ENCODE measurements around the gene XPO4. TPM values are rescaled to one million over a fixed set of nuclear protein-coding genes. Genes with fewer than 3 reads are reported as not detected.

Gene XPO4
- total RNA-seq, 1 donor from 2014 or later = 15.5 TPM

- H3K27me3 Mint-ChIP-seq (ENCODE audit: unreplicated experiment) = peaks cover 2% of the 10 kb centered on the region
- peaks cover 2% of the 10 kb centered on the region for H3K4me1 Mint-ChIP-seq (ENCODE audit: low read depth, unreplicated experiment)
- H3K4me3 Mint-ChIP-seq (ENCODE audit: unreplicated experiment) = no peak overlapping the region
Measured at GRCh38 chr13:20788312-20788711, 114.2 kb downstream of the XPO4 start.

GRCh38 chr13:20787180-20787579 lies 115.4 kb downstream of the XPO4 start:
- DNase-seq = no peak
- H3K9me3 Mint-ChIP-seq (ENCODE audit: unreplicated experiment) = no peaks in the 10 kb centered on the region

More at GRCh38 chr13:20788312-20788711, 114.2 kb downstream of the XPO4 start:
- Mint-ChIP-seq H3K36me3 (ENCODE audit: unreplicated experiment) (no peaks in the 10 kb centered on the region), H3K9me3 (ENCODE audit: unreplicated experiment) (no peaks in the 10 kb centered on the region), H3K27ac (ENCODE audit: unreplicated experiment) (no peak overlapping the region)
- TF ChIP-seq, protein P1, sequence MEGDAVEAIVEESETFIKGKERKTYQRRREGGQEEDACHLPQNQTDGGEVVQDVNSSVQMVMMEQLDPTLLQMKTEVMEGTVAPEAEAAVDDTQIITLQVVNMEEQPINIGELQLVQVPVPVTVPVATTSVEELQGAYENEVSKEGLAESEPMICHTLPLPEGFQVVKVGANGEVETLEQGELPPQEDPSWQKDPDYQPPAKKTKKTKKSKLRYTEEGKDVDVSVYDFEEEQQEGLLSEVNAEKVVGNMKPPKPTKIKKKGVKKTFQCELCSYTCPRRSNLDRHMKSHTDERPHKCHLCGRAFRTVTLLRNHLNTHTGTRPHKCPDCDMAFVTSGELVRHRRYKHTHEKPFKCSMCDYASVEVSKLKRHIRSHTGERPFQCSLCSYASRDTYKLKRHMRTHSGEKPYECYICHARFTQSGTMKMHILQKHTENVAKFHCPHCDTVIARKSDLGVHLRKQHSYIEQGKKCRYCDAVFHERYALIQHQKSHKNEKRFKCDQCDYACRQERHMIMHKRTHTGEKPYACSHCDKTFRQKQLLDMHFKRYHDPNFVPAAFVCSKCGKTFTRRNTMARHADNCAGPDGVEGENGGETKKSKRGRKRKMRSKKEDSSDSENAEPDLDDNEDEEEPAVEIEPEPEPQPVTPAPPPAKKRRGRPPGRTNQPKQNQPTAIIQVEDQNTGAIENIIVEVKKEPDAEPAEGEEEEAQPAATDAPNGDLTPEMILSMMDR (IDR thresholded peaks at IDR 0.05; ENCODE audit: partially characterized antibody, unreplicated experiment) = no peak
- DNase-seq = no peak

GRCh38 chr13:20782116-20782708 lies 120.3 kb downstream of the XPO4 start:
- Mint-ChIP-seq H3K27me3 (ENCODE audit: unreplicated experiment) (no peaks in the 10 kb centered on the region), H3K4me1 (ENCODE audit: low read depth, unreplicated experiment) (no peaks in the 10 kb centered on the region), H3K9me3 (ENCODE audit: unreplicated experiment) (no peaks in the 10 kb centered on the region), H3K36me3 (ENCODE audit: unreplicated experiment) (no peaks in the 10 kb centered on the region), H3K4me3 (ENCODE audit: unreplicated experiment) (no peak overlapping the region), H3K27ac (ENCODE audit: unreplicated experiment) (no peak overlapping the region)
- TF ChIP-seq, protein P1 (IDR thresholded peaks at IDR 0.05; ENCODE audit: partially characterized antibody, unreplicated experiment) = no peak
- DNase-seq = no peak

More at GRCh38 chr13:20787180-20787579, 115.4 kb downstream of the XPO4 start:
- no peaks in the 10 kb centered on the region for H3K4me1 Mint-ChIP-seq (ENCODE audit: low read depth, unreplicated experiment)
- no peak overlapping the region for H3K27ac Mint-ChIP-seq (ENCODE audit: unreplicated experiment)
- no peak overlapping the region for H3K4me3 Mint-ChIP-seq (ENCODE audit: unreplicated experiment)
- no peaks in the 10 kb centered on the region for H3K27me3 Mint-ChIP-seq (ENCODE audit: unreplicated experiment)
- TF ChIP-seq, protein P1 (IDR thresholded peaks at IDR 0.05; ENCODE audit: partially characterized antibody, unreplicated experiment) = no peak
- H3K36me3 Mint-ChIP-seq (ENCODE audit: unreplicated experiment) = no peaks in the 10 kb centered on the region

DNA sequence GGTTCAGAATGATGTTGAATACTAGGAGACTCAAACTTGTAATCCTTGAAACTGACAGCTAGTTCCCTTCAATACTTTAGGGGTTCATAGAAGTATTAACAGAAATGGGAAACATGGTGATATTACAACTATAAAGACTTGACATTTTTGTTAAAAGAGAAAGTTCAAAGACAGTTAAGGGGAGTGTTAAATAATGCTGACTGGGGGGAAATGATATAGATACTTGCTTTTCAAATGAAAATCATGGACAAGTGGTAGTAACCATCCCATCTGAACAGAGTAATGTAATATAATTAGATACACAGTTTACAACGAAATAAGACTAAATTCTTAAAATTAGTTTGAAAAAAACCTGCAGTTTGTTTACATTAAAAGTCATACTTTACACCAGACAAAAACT lies 122.2 kb downstream of the XPO4 start:
- Mint-ChIP-seq H3K36me3 (ENCODE audit: unreplicated experiment) (no peaks in the 10 kb centered on the region), H3K9me3 (ENCODE audit: unreplicated experiment) (no peaks in the 10 kb centered on the region), H3K4me1 (ENCODE audit: low read depth, unreplicated experiment) (no peaks in the 10 kb centered on the region), H3K27ac (ENCODE audit: unreplicated experiment) (no peak overlapping the region), H3K27me3 (ENCODE audit: unreplicated experiment) (no peaks in the 10 kb centered on the region), H3K4me3 (ENCODE audit: unreplicated experiment) (no peak overlapping the region)
- DNase-seq = no peak
- TF ChIP-seq, protein P1 (IDR thresholded peaks at IDR 0.05; ENCODE audit: partially characterized antibody, unreplicated experiment) = no peak

DNA sequence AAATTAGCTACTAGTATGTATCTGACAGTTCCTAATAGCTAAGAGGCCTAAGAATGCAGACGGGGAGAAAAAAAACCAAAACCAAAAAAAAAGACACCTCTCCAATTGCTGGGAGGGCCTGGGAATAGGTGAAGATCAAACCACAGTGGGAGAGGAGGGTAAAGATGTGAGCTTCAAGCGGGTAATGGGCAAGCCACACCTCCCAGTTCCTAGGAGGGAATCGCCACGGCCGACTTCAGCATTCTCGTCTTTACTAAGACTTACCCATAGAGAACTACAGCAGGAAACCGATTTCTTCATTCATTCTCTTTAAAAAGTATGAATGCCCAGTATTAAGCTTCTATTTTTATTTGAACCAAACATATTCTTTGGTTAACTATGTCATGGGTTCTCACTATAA lies 123.1 kb downstream of the XPO4 start:
- no peaks in the 10 kb centered on the region for H3K9me3 Mint-ChIP-seq (ENCODE audit: unreplicated experiment)
- H3K27ac Mint-ChIP-seq (ENCODE audit: unreplicated experiment) = no peak overlapping the region
- H3K36me3 Mint-ChIP-seq (ENCODE audit: unreplicated experiment) = no peaks in the 10 kb centered on the region
- DNase-seq = no peak
- H3K27me3 Mint-ChIP-seq (ENCODE audit: unreplicated experiment) = no peaks in the 10 kb centered on the region
- no peak overlapping the region for H3K4me3 Mint-ChIP-seq (ENCODE audit: unreplicated experiment)
- TF ChIP-seq, protein P1 (IDR thresholded peaks at IDR 0.05; ENCODE audit: partially characterized antibody, unreplicated experiment) = no peak
- H3K4me1 Mint-ChIP-seq (ENCODE audit: low read depth, unreplicated experiment) = no peaks in the 10 kb centered on the region

Data from glutamatergic neuron (in vitro differentiated cells).